Stimulated activated CD8-positive, alpha-beta memory T cell treated with anti-CD3 and anti-CD28 coated beads, Interleukin-7, amount 100 ng/mL, for 48 hours (primary cell): ENCODE data around the gene CYFIP1.

ENCODE experiments used
- DNase-seq, 2 donors: peaks; one replicate each; pipeline ENCODE4 v3.0.0-alpha.2; 2020; ENCODE audit warnings: low read depth in 1 of 2; ENCODE audit errors: extremely low read depth in 1 of 2

The CYFIP1 gene

GRCh38 chr15:22918596-22919140 is 61.5 kb downstream of the CYFIP1 start:
- DNase-seq, result no peak

GRCh38 chr15:22918056-22918455 is 62.1 kb downstream of the CYFIP1 start:
- no peak for DNase-seq

- no peak for DNase-seq
Observed at GRCh38 chr15:22917556-22917955, 62.6 kb downstream of the CYFIP1 start.

GRCh38 chr15:22916606-22917350 is 63.4 kb downstream of the CYFIP1 start:
- no peak for DNase-seq

- no peak for DNase-seq
Observed at GRCh38 chr15:22915866-22916515, 64.2 kb downstream of the CYFIP1 start.

GRCh38 chr15:22913646-22914380 is 66.4 kb downstream of the CYFIP1 start:
- DNase-seq, result no peak

GRCh38 chr15:22912256-22912655 is 67.9 kb downstream of the CYFIP1 start:
- no peak for DNase-seq

GRCh38 chr15:22911306-22911705 is 68.9 kb downstream of the CYFIP1 start:
- DNase-seq, result no peak

GRCh38 chr15:22908830-22909229 is 71.3 kb downstream of the CYFIP1 start:
- DNase-seq, result no peak

GRCh38 chr15:22907161-22907950 is 72.8 kb downstream of the CYFIP1 start:
- DNase-seq, result no peak

GRCh38 chr15:22904736-22905135 is 75.4 kb downstream of the CYFIP1 start:
- no peak for DNase-seq

- no peak for DNase-seq
Observed at GRCh38 chr15:22903961-22904534, 76.1 kb downstream of the CYFIP1 start.

- no peak for DNase-seq
Observed at GRCh38 chr15:22903427-22903826, 76.7 kb downstream of the CYFIP1 start.

GRCh38 chr15:22902981-22903380 is 77.2 kb downstream of the CYFIP1 start:
- no peak for DNase-seq

- no peak for DNase-seq
Observed at GRCh38 chr15:22902578-22902977, 77.6 kb downstream of the CYFIP1 start.

GRCh38 chr15:22902046-22902445 is 78.1 kb downstream of the CYFIP1 start:
- no peak for DNase-seq

- DNase-seq, result peak in 1 of 2 donors; percentile 58
Observed at GRCh38 chr15:22895465-22896190, 84.5 kb downstream of the CYFIP1 start.

GRCh38 chr15:22893881-22894280 is 86.3 kb downstream of the CYFIP1 start:
- DNase-seq, result no peak

GRCh38 chr15:22893081-22893480 is 87.1 kb downstream of the CYFIP1 start:
- no peak for DNase-seq

GRCh38 chr15:22892333-22892732 is 87.8 kb downstream of the CYFIP1 start:
- DNase-seq, result no peak
